HG02571 (cell line): ENCODE results near the gene TCEAL9.
"Not testable (repeated sequence)": the region's sequence is repeated elsewhere in the genome, so short reads cannot be mapped to it uniquely, and the experiment has no call there.

Experiments used
- ATAC-seq: cut with Tn5 transposase; IDR thresholded peaks from one replicate; pipeline ENCODE4 v1.9.1; 2021; ENCODE audit warnings: mild to moderate bottlenecking, moderate library complexity; ENCODE audit not compliant: unreplicated experiment

Gene TCEAL9

GRCh38 chrX:103356130-103356798 is at the start of gene TCEAL9:
Gene TCEAL9 (plus strand): TSS chrX:103356506. CDS start chrX:103357685, 1,179 bp downstream.
- ATAC-seq = no peak

- no peak for ATAC-seq
These were observed 46.3 kb upstream of the TCEAL9 start for GRCh38 chrX:103309860-103310554.

GRCh38 chrX:103310555-103311398 is 45.5 kb upstream of the TCEAL9 start, which contains the start of gene BEX2:
Gene BEX2 (minus strand): TSS chrX:103310990. CDS start chrX:103309976, 1,014 bp downstream.
- peak; percentile 95 for ATAC-seq

- no peak for ATAC-seq
These were observed 44.9 kb upstream of the TCEAL9 start for GRCh38 chrX:103311399-103311780.

GRCh38 chrX:103329991-103330390 is 26.3 kb upstream of the TCEAL9 start, which contains the start of gene TCEAL7:
Gene TCEAL7 (plus strand): TSS chrX:103330239. CDS start chrX:103331404, 1,165 bp downstream.
- ATAC-seq = no peak

GRCh38 chrX:103330681-103331288 is 25.5 kb upstream of the TCEAL9 start:
- ATAC-seq = no peak

- no peak for ATAC-seq
These were observed 17.6 kb upstream of the TCEAL9 start for GRCh38 chrX:103338663-103339062.

- ATAC-seq = no peak
These were observed 13.2 kb upstream of the TCEAL9 start for GRCh38 chrX:103343105-103343504.

- no peak for ATAC-seq
These were observed 11.7 kb upstream of the TCEAL9 start for GRCh38 chrX:103344606-103345005.

- no peak for ATAC-seq
These were observed 8.5 kb upstream of the TCEAL9 start for GRCh38 chrX:103347682-103348397.

GRCh38 chrX:103356858-103357257 is 552 bp downstream of the TCEAL9 start:
- no peak for ATAC-seq

GRCh38 chrX:103357871-103358270 is 1.6 kb downstream of the TCEAL9 start:
- no peak for ATAC-seq

GRCh38 chrX:103359605-103360004 is 3.3 kb downstream of the TCEAL9 start:
- not testable (repeated sequence) for ATAC-seq

GRCh38 chrX:103360092-103360491 is 3.8 kb downstream of the TCEAL9 start:
- no peak for ATAC-seq

- ATAC-seq = no peak
These were observed 4.6 kb downstream of the TCEAL9 start for GRCh38 chrX:103360916-103361315.

GRCh38 chrX:103361798-103362197 is 5.5 kb downstream of the TCEAL9 start:
- no peak for ATAC-seq

GRCh38 chrX:103362474-103362873 is 6.2 kb downstream of the TCEAL9 start:
- no peak for ATAC-seq

- no peak for ATAC-seq
These were observed 6.7 kb downstream of the TCEAL9 start for GRCh38 chrX:103363046-103363445.

GRCh38 chrX:103367502-103367901 is 11.2 kb downstream of the TCEAL9 start:
- ATAC-seq = no peak

- ATAC-seq = no peak
These were observed 13.2 kb downstream of the TCEAL9 start for GRCh38 chrX:103369479-103369878.
